Measurements from ENCODE around the gene NCL.

The NCL gene, protein sequence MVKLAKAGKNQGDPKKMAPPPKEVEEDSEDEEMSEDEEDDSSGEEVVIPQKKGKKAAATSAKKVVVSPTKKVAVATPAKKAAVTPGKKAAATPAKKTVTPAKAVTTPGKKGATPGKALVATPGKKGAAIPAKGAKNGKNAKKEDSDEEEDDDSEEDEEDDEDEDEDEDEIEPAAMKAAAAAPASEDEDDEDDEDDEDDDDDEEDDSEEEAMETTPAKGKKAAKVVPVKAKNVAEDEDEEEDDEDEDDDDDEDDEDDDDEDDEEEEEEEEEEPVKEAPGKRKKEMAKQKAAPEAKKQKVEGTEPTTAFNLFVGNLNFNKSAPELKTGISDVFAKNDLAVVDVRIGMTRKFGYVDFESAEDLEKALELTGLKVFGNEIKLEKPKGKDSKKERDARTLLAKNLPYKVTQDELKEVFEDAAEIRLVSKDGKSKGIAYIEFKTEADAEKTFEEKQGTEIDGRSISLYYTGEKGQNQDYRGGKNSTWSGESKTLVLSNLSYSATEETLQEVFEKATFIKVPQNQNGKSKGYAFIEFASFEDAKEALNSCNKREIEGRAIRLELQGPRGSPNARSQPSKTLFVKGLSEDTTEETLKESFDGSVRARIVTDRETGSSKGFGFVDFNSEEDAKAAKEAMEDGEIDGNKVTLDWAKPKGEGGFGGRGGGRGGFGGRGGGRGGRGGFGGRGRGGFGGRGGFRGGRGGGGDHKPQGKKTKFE

DNA sequence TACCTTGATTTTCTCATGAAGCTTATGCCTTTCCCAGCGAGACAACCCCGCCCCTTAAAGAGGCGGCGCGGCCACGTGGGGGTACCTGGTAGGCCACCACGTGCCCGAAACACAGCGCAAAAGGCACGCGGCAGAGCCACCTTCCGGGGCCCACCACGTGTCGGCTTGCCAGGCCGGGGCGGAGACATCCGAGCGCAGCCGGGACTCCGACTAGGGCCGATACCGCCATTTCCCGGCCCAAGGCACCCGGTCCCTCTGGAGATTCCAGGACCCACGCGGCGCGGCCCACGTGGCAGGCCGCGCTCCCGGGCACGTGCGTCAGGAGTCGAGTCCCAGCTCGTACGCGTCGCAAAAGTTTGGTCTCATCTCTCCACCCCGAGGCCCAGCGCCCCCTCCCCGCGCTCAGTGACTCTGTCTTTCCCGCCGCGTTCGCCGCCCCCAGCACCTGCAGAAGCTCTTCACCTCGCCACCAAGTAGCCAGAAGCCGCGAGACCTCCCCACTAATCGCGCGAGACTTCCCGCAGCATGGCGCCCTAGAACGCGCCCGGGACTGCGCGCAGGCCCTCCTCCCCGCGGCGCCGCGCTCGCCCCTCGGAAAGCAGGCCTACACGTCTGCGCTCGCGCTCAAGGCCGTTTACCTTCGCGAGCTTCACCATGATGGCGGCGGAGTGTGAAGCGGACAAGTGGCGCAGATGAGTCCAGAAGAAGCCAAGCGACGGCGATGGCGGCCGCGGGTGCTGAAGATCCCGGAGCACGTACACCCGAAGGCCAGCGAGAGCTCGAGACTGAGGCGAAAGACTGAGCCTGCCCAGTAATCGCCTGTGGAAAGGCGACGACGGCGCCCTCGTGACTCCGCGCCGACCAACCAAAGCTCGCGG, at the start of gene NCL:
Gene NCL, minus strand, starts transcription at position 787 of the 878 bp plus-strand sequence. Its CDS starts 131 bp downstream, at position 656.
- DNase-seq = peak; percentile 76

DNA sequence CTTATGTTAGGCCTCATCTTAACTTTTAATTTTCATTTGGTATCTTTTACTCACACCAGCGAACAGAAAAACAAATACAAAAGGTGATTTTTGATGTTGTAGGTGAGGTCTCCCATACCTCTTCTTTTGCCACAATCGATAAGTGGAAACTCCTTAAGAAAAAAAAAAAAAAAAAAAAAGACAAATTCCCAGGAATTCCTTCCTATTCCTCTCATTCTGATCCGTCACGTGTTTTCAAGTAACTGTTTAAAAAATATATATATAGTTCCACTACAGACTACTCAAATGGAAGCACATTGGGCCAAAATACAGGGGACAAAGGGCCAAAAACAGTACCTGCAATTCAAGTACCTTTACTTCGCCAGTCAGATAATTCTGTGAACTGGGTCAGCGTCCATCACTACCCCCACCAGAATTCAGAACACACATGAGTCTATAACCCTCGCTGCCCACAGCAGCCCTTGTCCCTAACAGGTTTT, 49.5 kb upstream of the NCL start:
- no peak for DNase-seq

DNA sequence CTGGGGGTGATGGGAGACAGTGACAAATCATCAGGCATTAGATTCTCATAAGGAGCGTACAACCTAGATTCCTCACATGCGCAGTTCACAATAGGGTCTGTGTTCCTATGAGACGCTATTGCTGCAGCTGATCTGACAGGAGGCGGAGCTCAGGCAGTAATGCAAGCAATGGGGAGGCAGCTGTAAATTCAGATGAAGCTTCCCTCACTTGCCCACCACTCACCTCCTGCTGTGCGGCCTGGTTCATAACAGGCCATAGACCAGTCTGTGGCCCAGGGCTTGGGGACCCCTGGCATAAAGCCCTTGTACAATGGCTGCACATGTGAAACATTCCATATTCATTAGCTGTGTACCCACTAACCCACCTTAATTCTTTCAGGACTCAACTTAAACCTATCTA, 47.9 kb upstream of the NCL start:
- no peak for DNase-seq

DNA sequence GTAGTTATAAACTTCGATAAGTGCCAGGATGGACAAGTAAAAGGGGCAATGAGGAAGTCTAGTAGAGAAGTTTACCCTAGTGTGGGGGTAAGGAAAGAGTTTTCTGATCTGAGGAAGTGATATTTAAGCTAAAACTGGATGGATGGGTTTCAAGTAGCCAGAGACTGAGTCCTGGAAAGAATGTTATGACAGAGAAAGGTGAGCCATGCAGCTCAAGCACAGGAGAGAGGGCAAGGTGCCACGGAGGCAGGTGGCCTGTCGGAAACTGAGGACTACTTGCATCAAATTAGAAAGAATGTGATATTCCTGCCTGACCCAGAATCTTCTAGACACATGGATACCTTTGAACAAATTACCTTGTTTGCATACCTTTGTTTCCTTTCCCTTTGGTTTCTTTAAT, 39.5 kb upstream of the NCL start:
- no peak for DNase-seq

DNA sequence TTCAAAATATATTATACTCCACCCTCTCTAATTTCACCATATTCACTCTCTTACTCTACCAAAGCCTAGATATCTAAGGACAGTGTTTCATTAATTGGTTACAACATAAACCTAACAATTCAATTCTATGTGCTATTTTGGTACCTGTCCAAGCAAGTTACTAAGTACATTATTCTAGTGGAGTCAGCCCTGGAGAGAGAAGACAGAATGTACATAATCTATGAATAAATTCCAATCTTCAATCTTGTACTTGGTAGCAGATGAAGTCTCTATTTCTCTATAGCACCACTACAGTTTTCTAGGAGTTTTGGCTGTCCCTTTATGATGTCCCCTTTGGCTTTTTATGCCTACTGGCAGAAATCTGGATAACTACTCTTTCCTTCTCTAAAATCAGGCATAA, 38.3 kb upstream of the NCL start:
- no peak for DNase-seq

DNA sequence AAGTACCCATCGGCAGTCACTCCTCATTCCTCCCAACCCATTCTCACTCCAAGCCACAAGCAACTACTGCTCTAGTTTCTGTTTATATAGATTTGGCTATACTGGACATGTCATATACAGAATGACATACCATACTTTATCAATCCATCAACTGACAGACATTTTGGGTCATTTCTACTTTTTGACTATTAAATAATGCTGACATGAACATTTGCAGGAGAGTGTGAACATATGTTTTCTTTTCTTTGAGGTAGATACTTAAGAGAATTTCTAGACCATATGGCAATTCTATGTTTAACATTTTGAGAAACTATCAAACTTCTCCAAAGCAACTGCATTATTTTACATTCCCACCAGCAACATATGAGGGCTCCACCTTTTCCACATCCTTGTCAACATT, 33.4 kb upstream of the NCL start:
- DNase-seq = no peak

DNA sequence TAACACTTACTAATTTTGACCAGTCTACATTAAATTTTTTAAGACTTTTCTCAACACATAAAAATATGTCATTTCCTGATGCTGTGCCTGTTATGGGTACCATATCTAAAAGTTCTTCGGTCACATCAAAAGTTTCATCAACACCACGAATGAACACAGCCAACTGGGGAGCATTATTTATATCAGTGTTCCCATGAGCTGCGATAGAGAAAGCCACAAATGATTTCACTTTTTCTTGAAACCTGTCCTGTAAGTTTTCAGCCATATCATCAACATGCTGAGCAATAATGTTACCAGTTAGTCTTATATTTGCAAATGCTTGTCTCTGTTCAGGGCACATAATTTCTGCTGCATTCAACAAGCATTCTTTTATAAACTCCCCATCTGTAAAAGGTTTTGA, 30.4 kb upstream of the NCL start:
- no peak for DNase-seq

DNA sequence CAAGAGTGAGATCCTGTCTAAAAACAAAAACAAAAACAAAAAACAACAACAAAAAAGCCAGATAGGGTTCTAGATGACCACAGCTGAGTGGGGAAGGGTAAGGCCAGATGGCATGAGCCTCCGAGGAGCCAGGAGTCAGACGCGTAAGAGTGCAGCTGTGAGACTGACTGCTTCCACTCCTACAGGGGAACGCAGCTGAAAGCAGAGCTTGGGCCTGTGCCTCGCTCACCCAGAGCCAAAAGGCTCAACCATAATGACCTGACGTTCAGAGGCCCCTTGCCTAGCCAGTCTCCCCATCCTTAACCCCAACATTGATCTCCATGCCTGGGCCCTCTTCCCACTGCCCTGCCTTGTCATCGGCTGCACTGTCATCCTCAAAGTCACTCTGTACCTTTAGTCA, 26.5 kb upstream of the NCL start:
- DNase-seq = no peak

DNA sequence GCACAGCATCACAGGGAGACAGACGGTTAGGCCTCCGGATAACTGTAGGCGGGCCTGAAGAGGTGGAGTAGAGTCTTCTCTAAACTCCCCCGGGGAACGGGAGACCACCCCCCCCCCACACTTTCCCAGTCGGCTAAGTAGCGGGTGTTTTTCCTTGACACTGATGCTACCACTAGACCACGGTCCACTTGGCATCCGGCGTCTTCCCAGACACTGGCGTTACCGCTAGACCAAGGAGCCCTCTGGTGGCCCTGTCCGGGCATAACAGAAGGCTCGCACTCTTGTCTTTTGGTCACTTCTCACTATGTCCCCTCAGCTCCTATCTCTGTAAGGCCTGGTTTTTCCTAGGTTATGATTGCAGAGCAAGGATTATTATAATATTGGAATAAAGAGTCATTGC, 25.7 kb upstream of the NCL start:
- DNase-seq = no peak

DNA sequence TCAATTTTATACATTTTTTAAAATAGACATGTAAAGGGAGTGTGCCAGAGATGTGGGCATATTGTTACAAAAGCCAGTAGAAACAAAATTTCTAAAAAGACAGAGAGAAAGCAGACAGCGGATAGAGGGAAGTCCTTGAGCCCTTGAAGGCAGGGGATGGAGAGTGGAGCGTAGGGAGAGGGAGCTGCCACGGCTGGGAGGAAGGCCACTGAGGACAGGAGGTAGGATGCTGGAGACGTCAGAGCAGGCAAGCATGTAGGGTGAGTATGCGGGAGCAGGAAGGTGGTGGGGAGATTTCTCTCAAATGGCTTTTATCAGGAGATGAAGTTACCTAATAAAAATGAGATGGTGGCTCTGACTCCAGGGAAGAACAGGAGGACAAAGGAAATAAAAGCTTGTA, 24.0 kb upstream of the NCL start:
- DNase-seq = no peak

DNA sequence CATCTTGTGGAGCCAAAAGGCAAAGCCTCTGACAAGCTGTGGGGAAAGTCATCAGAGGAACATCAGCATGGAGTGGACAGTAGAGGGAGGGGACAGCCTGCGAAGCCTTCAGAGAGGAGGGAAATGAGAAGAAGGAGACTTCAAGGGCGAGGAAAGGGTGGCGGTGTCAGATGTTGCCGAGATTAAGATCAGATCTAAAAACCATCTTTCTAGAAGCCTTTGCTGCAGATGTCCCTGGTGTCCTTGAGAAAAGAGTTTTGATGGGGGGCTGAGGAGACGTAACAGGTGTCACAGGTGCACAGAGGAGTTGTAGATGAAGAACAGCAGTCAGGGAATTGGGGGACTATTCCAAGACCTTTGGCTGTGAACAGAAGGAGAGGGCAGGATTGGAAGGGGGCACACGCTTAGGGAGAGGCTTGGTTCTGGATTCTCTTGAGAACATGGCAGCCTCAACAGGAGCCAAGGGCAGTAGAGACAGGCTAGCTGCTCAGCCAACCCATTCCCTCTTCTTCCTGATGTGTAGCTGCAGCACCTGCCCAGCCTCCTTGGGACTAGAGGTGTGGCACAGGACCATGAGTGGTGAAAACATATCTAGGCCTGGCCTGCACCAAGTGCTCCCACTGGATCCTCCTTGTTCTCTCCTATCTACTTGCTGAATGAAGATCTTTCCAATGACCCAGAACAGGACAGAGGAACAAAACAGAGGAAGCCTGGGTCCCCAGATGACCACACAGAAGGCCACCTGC, 22.7 kb upstream of the NCL start:
- no peak for DNase-seq

DNA sequence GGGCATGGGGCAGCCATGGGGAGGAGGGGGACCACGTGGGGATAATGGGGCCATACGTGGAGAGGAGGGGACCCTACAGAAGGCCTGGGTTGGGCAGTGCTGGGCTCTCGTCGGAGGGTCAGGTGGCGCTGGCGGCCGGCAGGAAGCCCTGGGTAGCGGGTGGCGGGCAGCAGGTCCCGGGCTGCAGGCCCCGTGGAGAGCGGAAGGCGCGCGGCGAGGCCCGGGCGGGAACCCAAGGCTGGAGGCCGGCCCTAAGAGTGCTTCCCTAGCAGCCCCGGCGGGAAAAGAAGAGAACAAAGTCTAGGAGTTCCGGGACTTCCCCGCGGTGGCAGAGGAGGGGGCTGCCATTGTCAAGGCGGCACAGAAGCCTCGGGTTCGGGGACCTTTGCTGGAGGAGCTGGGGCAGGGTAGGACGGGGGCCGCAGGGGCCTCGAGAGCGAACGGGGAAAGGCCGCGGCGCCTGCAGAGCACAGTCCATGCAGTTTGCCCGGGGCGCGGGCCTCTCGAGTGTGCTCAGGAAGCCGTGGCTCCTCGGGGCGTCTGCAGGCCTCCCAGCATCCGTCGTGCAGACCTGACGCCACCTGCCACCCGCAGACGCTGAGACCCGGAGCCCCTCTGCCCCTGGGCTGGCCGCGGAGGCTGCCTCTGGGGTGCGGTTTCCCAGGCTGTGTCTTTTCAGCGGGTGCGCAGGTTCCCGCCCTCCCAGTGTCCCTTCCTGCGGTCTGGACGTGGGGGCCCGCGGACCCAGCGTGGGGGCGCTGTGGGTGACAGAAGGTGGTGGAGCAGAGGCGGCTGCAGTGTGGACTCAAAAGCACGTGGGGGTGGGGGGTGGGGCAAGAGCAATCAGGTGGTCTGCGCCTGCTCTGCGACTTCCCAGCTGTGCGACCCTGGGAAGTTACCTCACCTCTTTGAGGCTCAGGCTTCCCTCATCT, 19.4 kb upstream of the NCL start:
- no peak for DNase-seq

DNA sequence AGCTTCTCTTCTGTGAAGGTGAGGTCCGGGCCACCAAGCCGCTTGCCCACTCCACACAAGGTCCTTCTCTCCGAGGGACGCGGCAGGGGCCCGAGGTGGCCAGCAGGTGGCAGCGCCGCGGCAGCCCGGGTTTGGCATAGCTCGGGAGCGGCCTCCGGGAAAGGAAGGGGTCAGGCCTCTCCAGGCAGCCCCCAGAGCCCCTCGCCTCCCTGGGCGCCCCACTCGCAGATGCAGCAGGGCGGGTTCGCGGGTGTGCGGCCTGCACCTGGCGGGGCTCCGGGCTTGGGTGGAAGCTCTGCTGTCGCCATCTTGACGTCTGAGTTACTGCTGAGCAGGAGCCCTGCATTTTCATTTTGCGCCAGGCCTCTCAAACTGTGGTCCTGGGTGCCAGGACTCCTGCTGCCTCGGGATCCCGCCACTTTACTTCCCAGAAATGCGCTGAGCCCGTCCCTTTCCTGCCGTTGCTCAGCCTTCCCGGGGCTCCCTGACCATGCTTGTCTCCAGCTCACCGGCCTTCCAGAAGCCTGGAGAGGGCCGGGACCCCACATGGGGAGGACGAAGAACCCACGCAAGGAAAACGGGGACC, 18.6 kb upstream of the NCL start:
- peak; percentile 28 for DNase-seq

DNA sequence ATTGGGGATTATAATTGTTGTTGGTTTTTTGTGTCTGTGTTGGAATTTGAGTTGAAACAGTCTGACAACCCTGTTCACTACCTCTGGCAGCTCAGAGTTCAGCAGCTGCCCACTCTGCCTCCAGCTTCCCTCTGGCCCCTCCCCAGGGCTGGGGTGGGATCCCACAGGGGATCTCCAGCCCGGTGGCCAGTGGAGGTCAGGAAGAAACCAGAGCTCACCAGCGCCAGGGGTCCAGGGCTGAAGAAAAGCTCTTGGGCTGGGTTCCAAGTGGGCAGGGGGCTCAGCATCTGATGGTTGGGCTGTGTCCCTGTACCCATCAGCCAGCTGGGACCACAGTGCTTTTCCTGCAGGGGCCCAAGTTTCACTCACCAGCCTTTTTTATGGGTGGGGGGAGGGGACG, 16.5 kb upstream of the NCL start:
- DNase-seq = no peak

DNA sequence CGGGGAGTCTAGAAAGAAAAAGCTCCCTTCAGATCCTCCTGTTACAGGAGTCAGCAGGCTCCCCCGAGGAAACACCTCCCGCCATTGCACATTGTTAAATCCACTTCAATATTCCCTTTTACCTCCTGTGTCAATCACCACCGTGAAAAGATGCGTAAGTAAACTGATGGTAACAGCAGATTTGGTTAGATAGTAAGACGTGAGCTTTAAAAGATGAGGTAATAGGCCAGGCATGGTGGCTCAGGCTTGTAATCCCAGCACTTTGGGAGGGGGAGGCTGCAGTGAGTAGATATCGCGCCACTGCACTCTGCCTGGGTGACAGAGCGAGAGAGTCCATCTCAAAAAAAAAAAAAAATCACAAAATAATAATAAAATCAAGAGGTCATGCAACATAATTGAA, 15.2 kb upstream of the NCL start:
- no peak for DNase-seq

DNA sequence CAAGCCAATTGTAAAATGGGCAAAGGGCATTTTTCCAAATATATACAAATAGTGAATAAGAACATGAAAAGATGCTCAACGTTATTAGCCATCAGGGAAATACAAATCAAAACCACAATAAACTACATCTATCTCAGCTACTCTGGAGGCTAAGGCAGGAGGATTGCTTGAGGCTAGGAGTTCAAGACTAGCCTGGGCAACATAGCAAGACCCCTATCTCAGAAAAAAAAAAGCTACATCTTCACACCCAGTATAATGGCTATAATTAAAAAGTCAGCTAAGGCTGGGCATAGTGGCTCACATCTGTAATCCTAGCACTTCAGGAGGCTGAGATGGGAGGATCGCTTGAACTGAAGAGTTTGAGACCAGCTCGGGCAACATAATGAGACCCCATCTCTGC, 12.6 kb upstream of the NCL start:
- DNase-seq = no peak

DNA sequence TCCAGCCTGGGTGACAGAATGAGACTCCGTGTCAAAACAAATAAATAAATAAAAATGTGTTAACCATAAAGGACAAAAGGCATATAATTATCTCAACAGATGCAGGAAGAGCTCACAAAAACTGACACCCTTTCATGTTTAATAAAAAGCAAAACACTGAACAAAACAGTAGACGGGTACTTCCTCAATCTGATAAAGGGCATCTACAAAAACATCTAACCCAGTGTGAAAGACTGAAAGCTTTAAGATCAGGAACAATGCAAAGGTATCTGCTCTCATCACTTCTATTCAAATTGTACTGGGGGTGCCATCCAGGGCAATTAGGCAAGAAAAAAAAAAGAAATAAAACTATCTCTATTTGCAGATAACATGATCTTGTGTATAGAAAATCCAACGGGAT, 11.7 kb upstream of the NCL start:
- DNase-seq = no peak

DNA sequence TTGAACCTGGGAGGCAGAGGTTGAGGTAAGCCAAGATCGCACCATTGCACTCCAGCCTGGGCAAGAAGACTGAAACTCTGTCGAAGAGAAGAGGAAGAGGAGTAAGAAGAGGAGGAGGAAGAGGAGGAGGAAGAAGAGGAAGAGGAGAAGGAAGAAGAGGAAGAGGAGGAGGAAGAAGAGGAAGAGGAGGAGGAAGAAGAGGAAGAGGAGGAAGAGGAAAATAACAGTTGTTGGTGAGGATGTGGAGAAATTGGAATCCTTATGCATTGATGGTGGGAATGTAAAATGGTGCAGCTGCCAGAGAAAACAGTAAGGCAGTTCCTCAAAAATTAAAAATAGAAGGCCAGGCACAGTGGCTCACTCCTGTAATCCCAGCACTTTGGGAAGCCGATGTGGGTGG, 8.5 kb upstream of the NCL start:
- no peak for DNase-seq

DNA sequence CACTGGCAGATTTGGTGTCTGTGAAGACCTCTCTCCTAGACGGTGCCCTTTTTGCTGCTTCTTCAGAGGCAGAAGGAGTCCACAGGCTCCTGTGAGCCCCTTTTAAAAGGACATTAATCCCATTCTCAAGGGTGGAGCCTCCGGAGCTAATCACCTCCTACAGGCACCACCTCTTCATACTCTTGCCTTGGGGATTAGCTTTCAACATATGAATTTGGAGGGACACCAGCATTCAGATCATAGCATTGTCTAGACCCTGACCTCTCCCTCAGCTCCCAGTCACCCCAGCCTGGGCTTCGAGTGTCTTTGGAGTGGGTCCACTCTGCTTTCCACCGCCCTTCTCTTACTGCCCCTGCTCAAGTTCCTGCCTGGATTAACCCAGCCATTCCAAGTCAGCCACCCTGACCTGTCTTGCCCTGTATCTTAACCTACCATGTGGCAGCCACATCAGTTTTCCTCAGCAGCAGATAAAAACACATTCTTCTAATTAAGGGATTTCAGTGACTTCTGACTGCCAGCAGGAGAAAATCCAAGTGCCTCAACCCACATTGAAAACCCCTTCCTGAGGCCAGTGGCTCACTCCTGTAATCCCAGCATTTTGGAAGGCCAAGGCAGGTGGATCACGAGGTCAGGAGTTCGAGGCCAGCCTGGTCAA, 6.1 kb upstream of the NCL start:
- no peak for DNase-seq

DNA sequence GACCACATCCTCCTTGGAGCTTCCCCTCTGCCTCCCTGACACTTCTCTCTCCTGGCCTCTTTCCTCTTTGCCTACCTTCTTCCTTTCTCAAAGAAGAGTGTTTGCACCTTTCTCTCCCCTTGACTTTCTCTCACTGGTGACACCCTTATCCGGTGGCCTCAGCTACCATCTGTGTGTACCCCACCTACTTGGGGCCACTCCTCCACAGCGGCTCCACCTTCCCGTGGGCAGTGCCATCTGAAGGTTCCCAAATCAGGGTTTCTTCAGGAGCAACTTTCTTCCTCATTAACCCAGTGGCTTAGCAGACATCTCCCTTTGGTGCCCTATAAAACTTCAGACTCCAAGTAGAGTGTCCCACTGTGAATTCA, 5.3 kb upstream of the NCL start:
- no peak for DNase-seq

Data from NCI-H2029 (cell line).